Neural cell (in vitro differentiated cells): ENCODE data around the gene RPL21. TPM values are rescaled to one million over a fixed set of nuclear protein-coding genes. Genes with fewer than 3 reads are reported as not detected.

Experiments
- H2AFZ ChIP-seq: fragments of 200-600, 300-800 bp; sonication (generic), shearing (Covaris generic); 2 replicates; pipeline ENCODE4 v1.6.0; 2014; ENCODE audit warnings: low read depth, mild to moderate bottlenecking, antibody characterized with exemption, low read length, moderate library complexity
- H3F3A ChIP-seq: fragments of 200-600 bp; shearing (Covaris generic); 2 replicates; pipeline ENCODE4 v1.6.1; 2016; ENCODE audit warnings: mild to moderate bottlenecking, moderate library complexity, mixed read lengths, antibody characterized with exemption, low read length; ENCODE audit not compliant: insufficient read depth, poor library complexity, severe bottlenecking
- H3K27ac ChIP-seq: fragments of 200-600, 300-800 bp; sonication (generic), shearing (Covaris generic); 2 replicates; pipeline ENCODE4 v1.5.1; 2014; ENCODE audit warnings: mild to moderate bottlenecking, low read length, moderate library complexity
- H3K27me3 ChIP-seq: fragments of 300-800, 200-600 bp; sonication (generic), shearing (Covaris generic); 2 replicates; pipeline ENCODE4 v1.6.0; 2014; ENCODE audit warnings: mild to moderate bottlenecking, low read depth, low read length, moderate library complexity; ENCODE audit not compliant: insufficient read depth
- H3K36me3 ChIP-seq: fragments of 300-800, 200-600 bp; sonication (generic), shearing (Covaris generic); 2 replicates; pipeline ENCODE4 v1.5.1; 2014; ENCODE audit warnings: mild to moderate bottlenecking, antibody characterized with exemption, low read length, moderate library complexity; ENCODE audit not compliant: insufficient read depth
- H3K4me2 ChIP-seq: fragments of 300-800, 200-600 bp; sonication (generic), shearing (Covaris generic); 2 replicates; pipeline ENCODE4 v1.6.0; 2014; ENCODE audit warnings: mild to moderate bottlenecking, low read length
- H3K4me3 ChIP-seq: fragments of 300-800, 200-600 bp; sonication (generic), shearing (Covaris generic); 2 replicates; pipeline ENCODE4 v1.5.1; 2014; ENCODE audit warnings: mild to moderate bottlenecking, low read length, moderate library complexity
- H3K79me2 ChIP-seq: fragments of 200-600 bp; shearing (Covaris generic); replicated peaks from 2 replicates; pipeline ENCODE4 v1.6.0; 2014; ENCODE audit warnings: mild to moderate bottlenecking, low read length, moderate library complexity; ENCODE audit not compliant: insufficient read depth
- H3K9ac ChIP-seq: fragments of 300-800, 200-600 bp; sonication (generic), shearing (Covaris generic); 2 replicates; pipeline ENCODE4 v1.6.1; 2016; ENCODE audit warnings: mild to moderate bottlenecking, low read length, mixed read lengths
- H3K9me2 ChIP-seq: fragments of 200-600 bp; shearing (Covaris generic); 2 replicates; pipeline ENCODE4 v1.6.1; 2016; ENCODE audit warnings: mild to moderate bottlenecking, low read length, mixed read lengths; ENCODE audit not compliant: insufficient read depth
- H3K9me3 ChIP-seq: fragments of 200-600, 300-800 bp; sonication (generic), shearing (Covaris generic); 2 replicates; pipeline ENCODE4 v1.6.1; 2016; ENCODE audit warnings: mild to moderate bottlenecking, mixed run types, low read length, moderate library complexity, mixed read lengths
- H4K20me1 ChIP-seq: fragments of 200-600 bp; shearing (Covaris generic); 2 replicates; pipeline ENCODE4 v1.6.1; 2016; ENCODE audit warnings: mild to moderate bottlenecking, mixed run types; ENCODE audit not compliant: insufficient read depth
- CTCF ChIP-seq: fragments of 450-650 bp; IDR thresholded peaks from 2 replicates; pipeline ENCODE4 v1.5.1; 2014; ENCODE audit warnings: antibody characterized with exemption, mild to moderate bottlenecking, moderate library complexity; ENCODE audit not compliant: poor library complexity, severe bottlenecking
- EP300 ChIP-seq: fragments of 450-650 bp; conservative IDR thresholded peaks from 2 replicates; pipeline ENCODE4 v1.6.1; 2014; ENCODE audit warnings: antibody characterized with exemption, mild to moderate bottlenecking, moderate library complexity; ENCODE audit not compliant: poor library complexity, severe bottlenecking
- EZH2 ChIP-seq: fragments of 200-600, 300-800 bp; shearing (Covaris generic), sonication (generic); IDR thresholded peaks from 2 replicates; pipeline ENCODE4 v1.6.1; 2014; ENCODE audit warnings: antibody characterized with exemption, low read length, borderline replicate concordance, mild to moderate bottlenecking; ENCODE audit not compliant: insufficient read depth, poor library complexity, severe bottlenecking
- MXI1 ChIP-seq: fragments of 450-650 bp; conservative IDR thresholded peaks from 2 replicates; pipeline ENCODE4 v1.6.1; 2014; ENCODE audit warnings: antibody characterized with exemption, mild to moderate bottlenecking; ENCODE audit not compliant: poor library complexity, severe bottlenecking
- POLR2AphosphoS5 ChIP-seq: IDR thresholded peaks from 2 replicates; pipeline ENCODE4 v1.6.1; 2012
- RAD21 ChIP-seq: fragments of 450-650 bp; conservative IDR thresholded peaks from 2 replicates; pipeline ENCODE4 v1.6.1; 2014; ENCODE audit warnings: antibody characterized with exemption, mild to moderate bottlenecking, moderate library complexity
- REST ChIP-seq: IDR thresholded peaks from 2 replicates; pipeline ENCODE4 v1.6.1; 2012; ENCODE audit warnings: borderline replicate concordance
- SMC3 ChIP-seq: fragments of 450-650 bp; conservative IDR thresholded peaks from 2 replicates; pipeline ENCODE4 v1.6.1; 2014; ENCODE audit warnings: antibody characterized with exemption, mild to moderate bottlenecking, moderate library complexity; ENCODE audit not compliant: poor library complexity
- TAF1 ChIP-seq: IDR thresholded peaks from 2 replicates; pipeline ENCODE4 v1.6.1; 2012; ENCODE audit warnings: low read depth
- polyA plus RNA-seq: library from polyadenylated mRNA; depleted of rRNA; stranded (reverse); fragments of >200 nt; gene quantifications from 2 replicates; pipeline ENCODE4 v1.2.3, GENCODE V29; 2014

The RPL21 gene
- polyA plus RNA-seq, 1 donor from 2014 or later, result 1,536 TPM

GRCh38 chr13:27263438-27263837, 12.1 kb downstream of the RPL21 start:
- H3K4me3 ChIP-seq, result peak overlapping the region; percentile 59
- H3K79me2 ChIP-seq, result peaks cover 11% of the 10 kb centered on the region
- H3F3A ChIP-seq, result peaks cover 6% of the 10 kb centered on the region
- peak overlapping the region; percentile 56 for H3K9ac ChIP-seq
- no peaks in the 10 kb centered on the region for H3K9me2 ChIP-seq
- H3K9me3 ChIP-seq, result no peaks in the 10 kb centered on the region
- no peaks in the 10 kb centered on the region for H4K20me1 ChIP-seq
- no peaks in the 10 kb centered on the region for H3K36me3 ChIP-seq
- H2AFZ ChIP-seq, result no peak overlapping the region
- H3K4me2 ChIP-seq, result peak overlapping the region; percentile 69
- TF ChIP-seq RAD21, result no peak
- TF ChIP-seq TAF1, result no peak
- no peak for TF ChIP-seq MXI1
- no peak for TF ChIP-seq CTCF
- TF ChIP-seq EZH2, result no peak
- no peak for TF ChIP-seq REST
- no peak for TF ChIP-seq POLR2AphosphoS5
- TF ChIP-seq EP300, result no peak
- TF ChIP-seq SMC3, result no peak
- no peaks in the 10 kb centered on the region for H3K27me3 ChIP-seq
- H3K27ac ChIP-seq, result peak overlapping the region; percentile 85

- H3K27ac ChIP-seq, result peak overlapping the region; percentile 85
- no peaks in the 10 kb centered on the region for H3K27me3 ChIP-seq
Measured at GRCh38 chr13:27264181-27264580, 12.8 kb downstream of the RPL21 start.

More at GRCh38 chr13:27264181-27264580, 12.8 kb downstream of the RPL21 start:
- Histone ChIP-seq H3K4me2 (peak overlapping the region; percentile 69), H3K9me2 (no peaks in the 10 kb centered on the region), H3K4me3 (peak overlapping the region; percentile 59), H3K79me2 (peaks cover 9% of the 10 kb centered on the region), H3F3A (peaks cover 6% of the 10 kb centered on the region), H3K9me3 (no peaks in the 10 kb centered on the region), H3K9ac (peak overlapping the region; percentile 56), H2AFZ (peak overlapping the region; percentile 23), H4K20me1 (no peaks in the 10 kb centered on the region), H3K36me3 (no peaks in the 10 kb centered on the region)
- TF ChIP-seq SMC3 (no peak), TAF1 (no peak), MXI1 (peak; percentile 80), CTCF (no peak), RAD21 (peak; percentile 21), REST (peak; percentile 73), EP300 (peak; percentile 81), EZH2 (no peak), POLR2AphosphoS5 (peak; percentile 73)
